DMS153 treated with DMSO at 0.1 percent for 48 hours (cell line): Measurements from ENCODE around the gene PHOX2B.
"Not testable (repeated sequence)": the region's sequence is repeated elsewhere in the genome, so short reads cannot be mapped to it uniquely, and the experiment has no call there.

Experiments used
- DNase-seq: peaks from one replicate; lab custom pipeline; 2025; ENCODE audit not compliant: unreplicated experiment; lab: John Stamatoyannopoulos, UW

The PHOX2B gene

GRCh38 chr4:41748074-41748570, 403 bp downstream of the PHOX2B start:
- no peak for DNase-seq

- no peak for DNase-seq
Observed at GRCh38 chr4:41747230-41748055, 1.1 kb downstream of the PHOX2B start.

GRCh38 chr4:41746440-41747229, 1.9 kb downstream of the PHOX2B start:
- DNase-seq, result no peak

- no peak for DNase-seq
Observed at GRCh38 chr4:41746025-41746439, 2.5 kb downstream of the PHOX2B start.

GRCh38 chr4:41745292-41746024, 3.1 kb downstream of the PHOX2B start:
- no peak for DNase-seq

GRCh38 chr4:41744572-41745291, 3.8 kb downstream of the PHOX2B start:
- no peak for DNase-seq

GRCh38 chr4:41741354-41741753, 7.2 kb downstream of the PHOX2B start:
- no peak for DNase-seq

GRCh38 chr4:41737491-41737890, 11.0 kb downstream of the PHOX2B start:
- not testable (repeated sequence) for DNase-seq

- no peak for DNase-seq
Observed at GRCh38 chr4:41734371-41734770, 14.2 kb downstream of the PHOX2B start.

GRCh38 chr4:41731569-41732126, 16.9 kb downstream of the PHOX2B start:
- DNase-seq, result no peak

- no peak for DNase-seq
Observed at GRCh38 chr4:41728573-41728913, 20.0 kb downstream of the PHOX2B start.

- no peak for DNase-seq
Observed at GRCh38 chr4:41727861-41728572, 20.5 kb downstream of the PHOX2B start.

- DNase-seq, result no peak
Observed at GRCh38 chr4:41725254-41725653, 23.3 kb downstream of the PHOX2B start.

- no peak for DNase-seq
Observed at GRCh38 chr4:41723286-41723685, 25.2 kb downstream of the PHOX2B start.

GRCh38 chr4:41722181-41722580, 26.3 kb downstream of the PHOX2B start:
- no peak for DNase-seq

- no peak for DNase-seq
Observed at GRCh38 chr4:41719417-41719816, 29.1 kb downstream of the PHOX2B start.

GRCh38 chr4:41718907-41719306, 29.6 kb downstream of the PHOX2B start:
- no peak for DNase-seq

GRCh38 chr4:41715155-41715554, 33.4 kb downstream of the PHOX2B start:
- DNase-seq, result no peak

- DNase-seq, result no peak
Observed at GRCh38 chr4:41714364-41715000, 34.0 kb downstream of the PHOX2B start.
